Parathyroid adenoma (tissue), 2 donors: ENCODE results near the gene TTC23.
"Not testable (repeated sequence)": the region's sequence is repeated elsewhere in the genome, so short reads cannot be mapped to it uniquely, and the experiment has no call there.

Experiments
- H2AFZ ChIP-seq: fragments of 300-600 bp; sonication (generic); one replicate; pipeline ENCODE4 v1.7.0; 2017; ENCODE audit warnings: antibody characterized with exemption, mild to moderate bottlenecking
- H3K27ac ChIP-seq: fragments of 300-600 bp; sonication (generic); one replicate; pipeline ENCODE4 v1.7.0; 2017
- H3K27me3 ChIP-seq: fragments of 300-600 bp; sonication (generic); one replicate; pipeline ENCODE4 v1.7.0; 2017; ENCODE audit warnings: low read length; ENCODE audit not compliant: control insufficient read depth, insufficient read depth
- H3K36me3 ChIP-seq: fragments of 300-600 bp; sonication (generic); one replicate; pipeline ENCODE4 v1.7.0; 2017; ENCODE audit warnings: low read length; ENCODE audit not compliant: control insufficient read depth, insufficient read depth
- H3K4me1 ChIP-seq: fragments of 300-600 bp; sonication (generic); one replicate; pipeline ENCODE4 v1.7.0; 2017; ENCODE audit warnings: control low read depth
- H3K4me2 ChIP-seq: fragments of 300-600 bp; sonication (generic); one replicate; pipeline ENCODE4 v1.7.0; 2017; ENCODE audit warnings: low read length
- H3K4me3 ChIP-seq: fragments of 300-600 bp; sonication (generic); one replicate; pipeline ENCODE4 v1.7.0; 2017; ENCODE audit warnings: low read depth, low read length
- H3K79me2 ChIP-seq: fragments of 300-600 bp; sonication (generic); one replicate; pipeline ENCODE4 v1.7.0; 2017; ENCODE audit warnings: control low read depth
- H3K9ac ChIP-seq: fragments of 300-600 bp; sonication (generic); one replicate; pipeline ENCODE4 v1.7.0; 2017; ENCODE audit warnings: mild to moderate bottlenecking
- H3K9me3 ChIP-seq: fragments of 300-600 bp; sonication (generic); one replicate; pipeline ENCODE4 v1.7.0; 2017; ENCODE audit warnings: low read length; ENCODE audit not compliant: control insufficient read depth
- CTCF ChIP-seq: fragments of 300-600 bp; sonication (generic); IDR thresholded peaks from one replicate; pipeline ENCODE4 v1.7.0; 2017; ENCODE audit warnings: antibody characterized with exemption, mild to moderate bottlenecking
- donor health status: primary hyperparathyroidism.

TTC23 gene

DNA sequence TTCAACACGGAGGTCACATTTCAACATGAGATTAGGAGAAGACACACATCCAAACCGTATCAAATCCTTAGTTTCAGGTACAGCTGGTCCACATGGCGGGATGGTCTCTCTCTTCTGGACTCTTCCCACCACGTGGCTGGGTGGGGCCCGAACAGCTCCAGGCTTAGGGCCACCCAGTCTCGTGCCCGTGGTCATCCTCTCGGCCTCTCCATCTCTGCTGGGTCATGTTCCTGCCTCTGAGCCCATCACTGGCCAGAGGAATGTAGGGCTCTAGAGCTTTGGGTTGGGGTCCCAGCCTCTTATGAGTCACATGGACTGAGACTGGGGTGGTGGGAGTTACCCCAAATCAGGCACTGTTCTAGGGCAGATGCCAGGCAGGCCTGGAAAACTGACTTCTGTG lies 132.3 kb downstream of the TTC23 start:
- H3K27ac ChIP-seq, result no peak overlapping the region
- H3K4me3 ChIP-seq, result no peak overlapping the region
- H2AFZ ChIP-seq, result no peak overlapping the region
- no peaks in the 10 kb centered on the region for H3K4me1 ChIP-seq
- H3K79me2 ChIP-seq, result no peaks in the 10 kb centered on the region
- no peaks in the 10 kb centered on the region for H3K36me3 ChIP-seq
- TF ChIP-seq CTCF, result no peak
- H3K4me2 ChIP-seq, result no peak overlapping the region
- H3K27me3 ChIP-seq, result no peaks in the 10 kb centered on the region
- H3K9me3 ChIP-seq, result no peaks in the 10 kb centered on the region
- H3K9ac ChIP-seq, result no peak overlapping the region

DNA sequence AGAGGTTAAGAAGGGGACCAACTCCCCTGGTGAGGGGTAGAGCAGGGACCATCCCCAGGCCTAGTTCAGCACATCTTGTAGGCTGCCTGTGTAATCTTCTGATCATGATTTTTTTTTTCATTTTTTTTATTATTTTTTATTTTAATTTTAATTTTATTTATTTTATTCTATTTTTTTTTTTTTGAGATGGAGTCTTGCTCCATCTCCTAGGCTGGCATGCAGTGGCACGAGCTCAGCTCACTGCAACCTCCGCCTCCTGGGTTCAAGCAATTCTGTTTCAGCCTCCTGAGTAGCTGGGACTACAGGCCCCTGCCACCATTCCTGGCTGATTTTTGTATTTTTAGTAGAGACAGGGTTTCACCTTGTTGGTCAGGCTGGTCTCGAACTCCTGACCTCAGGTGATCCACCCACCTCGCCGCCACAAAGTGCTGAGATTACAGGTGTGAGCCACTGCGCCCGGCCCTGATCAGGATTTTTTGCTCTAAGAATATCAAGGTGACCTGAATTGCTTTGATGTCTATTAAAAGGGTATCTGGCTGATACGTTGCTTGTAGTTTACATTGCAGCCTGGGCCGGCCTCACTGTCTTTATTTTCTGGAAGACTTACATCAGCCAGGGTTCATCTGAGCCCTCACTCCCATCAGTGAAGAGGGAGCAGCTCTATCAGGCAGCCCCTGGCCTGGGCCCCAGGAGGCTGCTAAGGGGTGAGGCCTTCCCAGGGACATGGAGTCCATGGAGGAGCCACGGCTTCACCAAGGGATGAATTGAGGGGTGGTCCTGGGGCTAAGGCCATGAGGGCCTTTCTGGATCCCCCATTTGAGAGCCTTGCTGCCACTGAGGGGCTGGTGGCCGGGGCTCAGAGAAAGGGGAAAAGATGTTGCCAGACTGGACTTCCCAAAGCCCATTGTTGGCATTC lies 133.8 kb downstream of the TTC23 start:
- H3K27ac ChIP-seq, result no peak overlapping the region
- no peak for TF ChIP-seq CTCF

GRCh38 chr15:99114511-99115299 lies 134.7 kb downstream of the TTC23 start:
- H3K4me1 ChIP-seq, result no peaks in the 10 kb centered on the region
- H2AFZ ChIP-seq, result no peak overlapping the region
- TF ChIP-seq CTCF, result no peak
- H3K36me3 ChIP-seq, result no peaks in the 10 kb centered on the region
- H3K27ac ChIP-seq, result no peak overlapping the region
- no peak overlapping the region for H3K9ac ChIP-seq
- no peak overlapping the region for H3K4me3 ChIP-seq
- H3K4me2 ChIP-seq, result no peak overlapping the region
- H3K27me3 ChIP-seq, result no peaks in the 10 kb centered on the region
- no peaks in the 10 kb centered on the region for H3K9me3 ChIP-seq
- no peaks in the 10 kb centered on the region for H3K79me2 ChIP-seq

More for the DNA sequence above, 133.8 kb downstream of the TTC23 start:
- no peaks in the 10 kb centered on the region for H3K4me1 ChIP-seq
- no peak overlapping the region for H2AFZ ChIP-seq
- H3K4me3 ChIP-seq, result no peak overlapping the region
- H3K27me3 ChIP-seq, result no peaks in the 10 kb centered on the region
- no peak overlapping the region for H3K9ac ChIP-seq
- H3K79me2 ChIP-seq, result no peaks in the 10 kb centered on the region
- no peaks in the 10 kb centered on the region for H3K36me3 ChIP-seq
- H3K9me3 ChIP-seq, result no peaks in the 10 kb centered on the region
- no peak overlapping the region for H3K4me2 ChIP-seq

DNA sequence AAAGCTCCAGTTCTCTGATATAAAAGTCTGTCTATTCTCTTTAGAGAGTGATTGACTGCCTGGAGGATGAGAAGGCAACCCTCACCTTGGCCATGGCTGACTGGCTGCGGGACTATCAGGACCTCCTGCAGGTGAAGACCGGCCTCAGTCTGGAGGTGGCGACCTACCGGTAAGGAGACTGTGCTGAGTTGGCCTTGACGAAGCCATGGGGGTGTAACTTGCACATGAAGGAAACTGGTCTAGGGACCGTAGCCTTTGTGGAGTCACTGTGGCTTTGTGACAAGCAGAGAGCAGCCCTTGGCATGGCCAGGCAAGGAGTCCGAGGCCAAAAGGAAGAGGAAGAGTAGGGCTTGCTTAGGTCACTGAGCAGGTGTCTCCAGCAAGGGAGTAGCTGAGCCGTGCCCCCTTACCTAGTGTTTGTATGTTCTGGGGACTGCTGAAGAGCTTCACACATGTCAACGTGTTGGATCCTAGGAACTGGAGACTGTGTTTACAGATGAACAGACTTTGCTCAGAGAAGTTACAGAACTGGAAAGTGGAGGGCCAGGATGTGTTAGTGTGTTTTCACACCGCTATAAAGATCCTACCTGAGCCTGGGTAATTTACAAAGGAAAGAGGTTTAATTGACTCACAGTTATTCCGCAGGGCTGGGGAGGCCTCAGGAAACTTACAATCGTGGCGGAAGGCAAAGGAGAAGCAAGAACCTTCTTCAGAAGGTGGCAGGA lies 135.7 kb downstream of the TTC23 start:
- no peaks in the 10 kb centered on the region for H3K4me1 ChIP-seq

DNA sequence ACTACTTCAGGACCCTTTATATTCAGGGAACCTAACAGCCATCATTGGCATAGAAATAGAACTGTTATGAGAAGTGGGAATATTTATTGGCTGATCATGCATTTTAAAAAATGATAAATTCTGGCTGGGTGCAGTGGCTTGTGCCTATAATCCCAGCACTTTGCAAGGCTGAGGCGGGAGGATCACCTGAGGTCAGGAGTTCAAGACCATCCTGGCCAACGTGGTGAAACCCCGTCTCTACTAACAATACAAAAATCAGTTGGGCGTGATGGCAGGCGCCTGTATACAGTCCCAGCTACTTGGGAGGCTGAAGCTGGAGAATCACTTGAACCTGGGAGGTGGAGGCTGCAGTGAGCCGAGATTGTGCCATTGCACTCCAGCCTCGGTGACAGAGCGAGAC lies 137.7 kb downstream of the TTC23 start:
- H3K36me3 ChIP-seq, H3K9me3 ChIP-seq, H3K27ac ChIP-seq, H3K79me2 ChIP-seq, H3K27me3 ChIP-seq, H3K4me3 ChIP-seq, H3K9ac ChIP-seq, H3K4me2 ChIP-seq, H2AFZ ChIP-seq, H3K4me1 ChIP-seq: not testable (repeated sequence)

More for the DNA sequence above, 135.7 kb downstream of the TTC23 start:
- Histone ChIP-seq H2AFZ (no peak overlapping the region), H3K36me3 (no peaks in the 10 kb centered on the region), H3K9me3 (no peaks in the 10 kb centered on the region), H3K27ac (no peak overlapping the region), H3K4me3 (no peak overlapping the region), H3K79me2 (peaks cover 3% of the 10 kb centered on the region), H3K4me2 (no peak overlapping the region), H3K9ac (no peak overlapping the region), H3K27me3 (no peaks in the 10 kb centered on the region)
- no peak for TF ChIP-seq CTCF
